SK-N-SH treated with all-trans-retinoic acid at 6 μM for 48 hours (cell line): ENCODE results near the gene EXD3.

Experiments
- CREB5 ChIP-seq: fragments of 250-450 bp; sonication (Bioruptor Pico); IDR thresholded peaks from 2 replicates; pipeline ENCODE4 v1.5.1; 2020; ENCODE audit warnings: low read depth, mild to moderate bottlenecking, moderate library complexity
- CSDC2 ChIP-seq: fragments of 250-450 bp; sonication (Bioruptor Pico); IDR thresholded peaks from 2 replicates; pipeline ENCODE4 v1.5.0; 2020; ENCODE audit warnings: mild to moderate bottlenecking, moderate library complexity
- ESRRG ChIP-seq: fragments of 250-450 bp; sonication (Bioruptor Pico); IDR thresholded peaks from 2 replicates; pipeline ENCODE4 v1.6.1; 2021; ENCODE audit warnings: mild to moderate bottlenecking
- POU6F1 ChIP-seq: fragments of 250-450 bp; sonication (Bioruptor Pico); IDR thresholded peaks from 2 replicates; pipeline ENCODE4 v1.8.0; 2021; ENCODE audit warnings: low read depth, mild to moderate bottlenecking, moderate library complexity, borderline replicate concordance
- PPARA ChIP-seq: fragments of 250-450 bp; sonication (Bioruptor Pico); IDR thresholded peaks from 2 replicates; pipeline ENCODE4 v1.5.0; 2020; ENCODE audit warnings: mild to moderate bottlenecking, borderline replicate concordance
- TSHZ2 ChIP-seq: fragments of 250-450 bp; sonication (Bioruptor Pico); IDR thresholded peaks from 2 replicates; pipeline ENCODE4 v1.5.0; 2020; ENCODE audit warnings: mild to moderate bottlenecking, moderate library complexity
- ZFP30 ChIP-seq: fragments of 450-650 bp; formaldehyde crosslinking; IDR thresholded peaks from 2 replicates; pipeline ENCODE4 v1.5.0; 2022; ENCODE audit warnings: mild to moderate bottlenecking, moderate library complexity
- ZNF565 ChIP-seq: fragments of 450-650 bp; formaldehyde crosslinking; conservative IDR thresholded peaks from 2 replicates; pipeline ENCODE4 v1.5.0; 2020; ENCODE audit warnings: low read depth, mild to moderate bottlenecking, moderate library complexity
- ZNF70 ChIP-seq: fragments of 450-650 bp; formaldehyde crosslinking; IDR thresholded peaks from 2 replicates; pipeline ENCODE4 v1.5.0; 2020; ENCODE audit warnings: mild to moderate bottlenecking, moderate library complexity

GRCh38 chr9:137365552-137366444, 57.2 kb downstream of the EXD3 start:
- TF ChIP-seq CREB5 (CRISPR knock-in tag) (no peak), ESRRG (no peak), PPARA (CRISPR knock-in tag) (no peak), POU6F1 (no peak), ZFP30 (CRISPR knock-in tag) (no peak), ZNF70 (CRISPR knock-in tag) (no peak), TSHZ2 (CRISPR knock-in tag) (no peak), ZNF565 (no peak), CSDC2 (no peak)
